Panc1 (cell line): ENCODE data around the gene HMCN2. TPM values are rescaled to one million over a fixed set of nuclear protein-coding genes. Genes with fewer than 3 reads are reported as not detected.

Source experiments
- ATAC-seq: fragments of 200-7000 bp; cut with Tn5 transposase; 2 replicates; pipeline ENCODE4 v1.9.1; 2020; ENCODE audit warnings: mild to moderate bottlenecking, moderate library complexity
- BruUV-seq: library from RNA; stranded (reverse); fragments of 400-500 nt; replicated peaks from 2 replicates; lab custom pipeline; 2021; lab: Mats Ljungman, UMichigan
- CTCF ChIA-PET: fragments of 300-600 bp; sonication (Branson Sonifier 250); formaldehyde crosslinking; loops from one replicate; lab custom pipeline; 2022; ENCODE audit warnings: antibody characterized with exemption; lab: Charles Lee
- POLR2A ChIA-PET: fragments of 300-600 bp; sonication (Branson Sonifier 250); formaldehyde crosslinking; loops from one replicate; lab custom pipeline; 2022; ENCODE audit warnings: antibody characterized with exemption; lab: Charles Lee
- DNase-seq: peaks from one replicate; pipeline ENCODE4 v3.0.0-alpha.2; 2010; ENCODE audit warnings: low read depth, low spot score
- H3K27ac ChIP-seq: 2 replicates; pipeline ENCODE4 v1.5.1; 2011; ENCODE audit warnings: mild to moderate bottlenecking, low read length, inconsistent platforms
- H3K27me3 ChIP-seq: fragments of 200-500 bp; sonication (Bioruptor generic); 2 replicates; pipeline ENCODE4 v1.6.0; 2014; ENCODE audit warnings: low read length, inconsistent platforms; ENCODE audit not compliant: control insufficient read depth, insufficient read depth
- H3K36me3 ChIP-seq: fragments of 200-500 bp; sonication (Bioruptor generic); 2 replicates; pipeline ENCODE4 v1.5.1; 2014; ENCODE audit warnings: inconsistent platforms, mild to moderate bottlenecking, low read length, moderate library complexity; ENCODE audit not compliant: control insufficient read depth, insufficient read depth
- H3K4me1 ChIP-seq: 2 replicates; pipeline ENCODE4 v1.5.1; 2011; ENCODE audit warnings: inconsistent platforms, mild to moderate bottlenecking, low read length, moderate library complexity; ENCODE audit not compliant: control insufficient read depth, insufficient read depth
- H3K4me3 ChIP-seq, 2 experiments: 2 replicates each; pipeline ENCODE4 v1.5.1; 2011 to 2012; ENCODE audit warnings: low read depth in 2 of 2, low read length in 2 of 2, mild to moderate bottlenecking in 2 of 2, inconsistent platforms in 1 of 2, moderate library complexity in 1 of 2
- H3K9me3 ChIP-seq: fragments of 200-500 bp; sonication (Bioruptor generic); 2 replicates; pipeline ENCODE4 v1.5.1; 2014; ENCODE audit warnings: low read depth, mild to moderate bottlenecking, inconsistent platforms, low read length, moderate library complexity; ENCODE audit not compliant: control insufficient read depth, insufficient read depth
- CTCF ChIP-seq: fragments of 450-650 bp; IDR thresholded peaks from 2 replicates; pipeline ENCODE4 v1.5.1; 2017; ENCODE audit warnings: mild to moderate bottlenecking
- POLR2AphosphoS5 ChIP-seq: IDR thresholded peaks from 2 replicates; pipeline ENCODE4 v1.6.1; 2012; ENCODE audit warnings: mild to moderate bottlenecking, low read depth, low read length, moderate library complexity
- REST ChIP-seq, 2 experiments: IDR thresholded peaks; 2 replicates each; pipeline ENCODE4 v1.6.1; 2011 to 2012; ENCODE audit warnings: low read depth in 2 of 2, control low read depth in 1 of 2, low read length in 1 of 2, mild to moderate bottlenecking in 1 of 2, moderate library complexity in 1 of 2; ENCODE audit not compliant: insufficient read depth in 1 of 2
- SIN3A ChIP-seq: IDR thresholded peaks from 2 replicates; pipeline ENCODE4 v1.6.1; 2012; ENCODE audit warnings: low read depth, mild to moderate bottlenecking, low read length, moderate library complexity, borderline replicate concordance; ENCODE audit not compliant: insufficient read depth
- TCF7L2 ChIP-seq: IDR thresholded peaks from 2 replicates; pipeline ENCODE4 v1.6.1; 2011; ENCODE audit warnings: mild to moderate bottlenecking, low read depth, low read length, inconsistent platforms
- in situ Hi-C: cut with HindIII; loops from 2 replicates; pipeline ENCODE4 v1.10.0; 2016; ENCODE audit warnings: low sequenced_read_pairs, low pct_unique_long_range_greater_than_20kb
- intact Hi-C: fragments of 100-400 bp; cut with micrococcal nuclease; formaldehyde crosslinking; loops from one replicate; pipeline ENCODE4 v1.10.0; 2022; ENCODE audit not compliant: unreplicated experiment
- total RNA-seq: library from RNA; stranded (reverse); gene quantifications from one replicate; pipeline ENCODE4 v1.2.1, GENCODE V29; 2021; ENCODE audit not compliant: unreplicated experiment

The HMCN2 gene
- total RNA-seq, 1 experiment from 2014 or later = 0.05 TPM

GRCh38 chr9:130458027-130458803, 192.7 kb downstream of the HMCN2 start:
- no peaks in the 10 kb centered on the region for H3K36me3 ChIP-seq
- ChIA-PET CTCF (interaction anchor here (0.5 to 0.6 kb wide), 3 partner anchors 15 to 225 kb away, joined by 3 to 7 read pairs (median 5); no protein-coding TSS in a partner anchor), POLR2A (no interaction called here)
- intact Hi-C loops (no loop called here), in situ Hi-C loops (no loop called here)
- DNase-seq = no peak
- H3K27ac ChIP-seq = no peak overlapping the region
- no peak for TF ChIP-seq SIN3A
- no peak for TF ChIP-seq TCF7L2
- no peak for TF ChIP-seq CTCF
- no peak for TF ChIP-seq POLR2AphosphoS5
- TF ChIP-seq REST (IDR thresholded peaks at IDR 0.05; ENCODE audit: insufficient read depth in 1 of 2, low read depth in 2 of 2, low read length in 1 of 2) = no peak
- no peaks in the 10 kb centered on the region for H3K27me3 ChIP-seq
- no peaks in the 10 kb centered on the region for H3K9me3 ChIP-seq
- BruUV-seq = no TSS peak
- ATAC-seq = no peak
- H3K4me3 ChIP-seq = no peak overlapping the region
- H3K4me1 ChIP-seq = no peaks in the 10 kb centered on the region

- ATAC-seq = no peak
- H3K27me3 ChIP-seq = no peaks in the 10 kb centered on the region
- in situ Hi-C loops (no loop called here), intact Hi-C loops (no loop called here)
- POLR2A ChIA-PET = no interaction called here
- H3K4me3 ChIP-seq = no peak overlapping the region
- no TSS peak for BruUV-seq
- CTCF ChIA-PET = interaction anchor here (0.5 kb wide), 1 partner anchor 224 kb away, joined by 7 read pairs; no protein-coding TSS in a partner anchor
- H3K4me1 ChIP-seq = no peaks in the 10 kb centered on the region
- no peaks in the 10 kb centered on the region for H3K9me3 ChIP-seq
- no peaks in the 10 kb centered on the region for H3K36me3 ChIP-seq
- TF ChIP-seq REST (IDR thresholded peaks at IDR 0.05; ENCODE audit: insufficient read depth in 1 of 2, low read depth in 2 of 2, low read length in 1 of 2) = no peak
- no peak for TF ChIP-seq CTCF
- no peak for TF ChIP-seq SIN3A
- no peak for TF ChIP-seq TCF7L2
- TF ChIP-seq POLR2AphosphoS5 = no peak
- no peak for DNase-seq
- H3K27ac ChIP-seq = no peak overlapping the region
These were observed 193.2 kb downstream of the HMCN2 start for GRCh38 chr9:130458804-130459067.
